GM20431 (cell line): ENCODE results near the gene ABCA10.
"Not testable (repeated sequence)": the region's sequence is repeated elsewhere in the genome, so short reads cannot be mapped to it uniquely, and the experiment has no call there.

Experiments used
- in situ Hi-C: fragments of 300-500 bp; cut with MseI, MboI; formaldehyde crosslinking; loops from one replicate; pipeline ENCODE4 v1.15.0; 2020; ENCODE audit warnings: low sequenced_read_pairs; ENCODE audit not compliant: unreplicated experiment

Gene ABCA10

DNA sequence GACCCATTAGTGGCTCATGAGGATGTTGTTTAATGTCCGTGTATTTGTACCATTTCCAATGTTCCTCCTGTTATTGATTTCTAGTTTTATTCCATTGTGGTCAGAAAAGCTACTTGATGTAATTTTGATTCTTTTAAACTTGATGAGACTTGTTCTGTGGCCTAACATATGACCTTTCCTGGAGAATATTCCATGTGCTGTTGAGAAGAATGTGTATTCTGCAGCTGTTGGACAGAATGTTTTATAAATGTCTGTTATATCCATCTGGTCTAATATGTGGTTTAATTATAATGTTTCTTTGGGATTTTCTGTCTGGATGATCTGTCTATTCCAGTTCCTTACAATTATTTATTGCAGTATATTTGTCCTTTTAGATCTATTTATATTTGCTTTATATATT lies 2.9 kb upstream of the ABCA10 start:
- in situ Hi-C loops = loop anchor here (10.0 kb wide), 1 partner anchor 457 kb away; no protein-coding TSS in a partner anchor

DNA sequence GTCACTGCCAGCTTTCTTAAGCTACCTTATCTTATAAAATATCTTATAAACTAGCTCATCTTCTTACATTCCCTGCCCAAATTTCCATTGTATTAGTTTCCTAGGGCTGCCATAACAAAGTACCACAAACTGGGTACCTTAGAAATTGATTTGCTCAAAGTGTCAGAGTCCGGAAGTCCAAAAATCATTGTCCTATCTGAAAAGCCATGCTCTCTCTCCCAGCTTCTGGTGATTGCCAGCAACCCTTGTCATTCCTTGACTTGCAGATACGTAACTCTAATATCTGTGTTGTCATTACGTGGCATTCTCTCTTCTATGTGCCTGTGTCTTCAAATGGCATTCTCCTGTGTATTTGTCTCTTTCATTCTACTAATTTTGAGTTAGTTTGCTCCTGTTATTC lies 2.3 kb upstream of the ABCA10 start:
- in situ Hi-C loops = loop anchor here (10.0 kb wide), 1 partner anchor 456 kb away; no protein-coding TSS in a partner anchor

DNA sequence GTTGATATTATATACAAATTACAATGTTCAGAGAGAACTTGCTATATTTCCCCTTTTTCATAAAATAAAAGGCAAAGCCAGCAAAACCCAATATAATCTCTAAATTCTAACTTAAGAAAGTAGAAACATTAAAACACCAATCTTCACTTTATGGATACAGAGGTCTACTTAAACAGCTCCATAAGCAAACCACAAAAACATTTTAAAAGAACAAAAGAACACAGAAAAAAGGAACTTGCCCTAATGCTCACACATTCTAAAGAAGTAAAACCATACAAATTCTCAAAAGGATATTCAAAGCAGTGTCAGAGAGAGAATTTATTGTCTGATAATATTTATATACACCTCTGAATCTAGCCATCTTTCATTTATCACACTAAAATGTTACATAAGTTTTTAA lies 606 bp downstream of the ABCA10 start:
- in situ Hi-C loops = no loop called here

DNA sequence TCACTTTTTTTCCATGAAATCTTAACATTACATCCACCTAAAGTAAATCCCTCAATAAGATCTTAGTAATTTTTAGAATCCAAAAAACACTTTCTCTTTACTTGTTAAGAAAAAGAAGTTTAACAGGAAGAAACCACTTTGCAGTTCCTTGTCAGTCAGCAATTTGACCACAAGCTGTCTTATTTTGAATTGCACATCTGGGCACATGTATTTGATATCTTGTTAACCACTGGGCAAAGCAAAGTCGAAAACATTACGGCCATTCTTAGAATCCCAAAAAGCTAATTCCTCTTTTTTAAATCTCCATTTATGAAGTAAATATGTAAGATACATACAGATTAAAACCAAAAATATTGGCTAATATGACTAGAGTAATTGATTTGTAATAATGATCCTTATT lies 1.1 kb downstream of the ABCA10 start:
- in situ Hi-C loops = no loop called here

DNA sequence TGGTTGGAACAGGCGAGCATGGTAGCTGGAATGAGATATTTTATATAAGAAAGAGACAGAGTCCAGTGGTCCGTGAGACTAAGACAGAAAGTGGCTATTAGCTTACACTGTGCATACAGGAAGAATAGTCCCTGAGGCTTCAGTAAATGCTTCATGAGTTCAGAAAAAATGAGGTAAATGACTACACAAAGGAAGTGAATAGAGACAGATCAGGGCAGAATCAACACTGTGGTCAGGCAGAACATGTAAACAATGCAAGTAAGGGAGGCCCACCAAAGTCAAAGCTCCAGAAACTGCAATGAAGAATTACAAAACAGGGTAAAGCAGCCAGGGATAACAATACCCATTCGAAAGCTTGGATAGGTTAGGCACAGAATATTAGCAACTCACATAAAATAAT lies 4.8 kb downstream of the ABCA10 start:
- in situ Hi-C loops = no loop called here

DNA sequence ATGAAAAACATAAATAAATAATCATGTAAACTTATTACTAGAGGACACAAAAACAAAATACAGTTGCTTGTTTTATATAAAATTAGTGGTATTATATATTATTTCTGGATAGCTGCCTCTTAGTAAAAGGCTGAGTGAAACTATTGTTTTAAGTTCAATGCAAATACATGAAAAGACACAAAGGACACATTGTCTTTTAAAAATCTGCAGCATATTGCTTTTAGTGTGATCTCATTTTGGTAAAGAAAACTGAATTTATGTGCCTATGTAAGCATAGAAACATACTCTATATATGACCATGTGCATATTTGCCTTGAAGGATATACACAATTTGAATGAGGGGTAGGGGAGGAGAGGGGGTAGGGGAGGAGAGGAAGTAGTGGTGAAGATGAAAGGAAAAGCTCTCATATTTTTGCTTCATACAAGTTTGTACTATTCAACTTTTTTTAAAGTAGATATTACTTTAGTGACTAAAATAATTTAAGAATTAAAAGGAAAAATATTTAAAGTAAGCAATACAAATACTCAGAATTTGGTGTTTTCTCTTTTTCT lies 5.8 kb downstream of the ABCA10 start:
- in situ Hi-C loops = no loop called here

DNA sequence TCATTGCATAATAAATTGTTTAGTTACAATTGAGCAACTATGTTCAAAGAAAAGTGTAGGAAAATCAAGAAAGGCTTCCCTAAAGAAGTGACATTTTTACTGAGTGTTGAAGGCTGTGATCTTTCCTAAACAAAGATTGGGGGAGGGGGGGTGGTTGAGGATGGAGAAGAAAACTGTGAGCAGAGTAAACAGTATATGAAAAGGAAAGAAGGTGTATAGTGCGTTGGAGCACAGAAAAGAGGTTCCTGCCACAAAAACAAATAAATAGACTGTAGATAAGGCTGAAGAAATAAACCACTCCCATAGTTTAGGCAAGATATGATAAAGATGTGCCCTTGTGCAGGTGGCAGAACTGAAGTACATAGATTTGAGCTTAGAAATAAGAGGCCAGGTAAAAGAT lies 8.5 kb downstream of the ABCA10 start:
- in situ Hi-C loops = no loop called here

DNA sequence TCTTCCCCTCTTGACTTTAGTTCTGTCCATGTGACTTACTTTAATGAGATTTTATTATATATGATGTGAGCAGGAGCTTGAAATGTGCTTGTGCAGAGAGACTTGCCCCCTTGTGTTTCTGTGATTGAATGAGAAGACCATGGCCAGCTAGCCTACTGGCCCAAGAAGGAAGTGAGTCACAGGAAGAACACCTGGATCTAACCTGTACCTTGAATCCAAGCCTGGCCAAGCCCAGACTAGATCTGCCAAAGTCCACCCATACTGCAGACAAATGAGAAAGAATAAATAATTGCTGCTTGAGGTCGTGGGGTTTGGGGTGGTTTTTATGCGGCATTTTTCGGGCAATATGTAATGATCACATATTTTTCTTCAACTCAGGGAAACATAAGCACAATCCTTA lies 9.6 kb downstream of the ABCA10 start:
- in situ Hi-C loops = no loop called here

DNA sequence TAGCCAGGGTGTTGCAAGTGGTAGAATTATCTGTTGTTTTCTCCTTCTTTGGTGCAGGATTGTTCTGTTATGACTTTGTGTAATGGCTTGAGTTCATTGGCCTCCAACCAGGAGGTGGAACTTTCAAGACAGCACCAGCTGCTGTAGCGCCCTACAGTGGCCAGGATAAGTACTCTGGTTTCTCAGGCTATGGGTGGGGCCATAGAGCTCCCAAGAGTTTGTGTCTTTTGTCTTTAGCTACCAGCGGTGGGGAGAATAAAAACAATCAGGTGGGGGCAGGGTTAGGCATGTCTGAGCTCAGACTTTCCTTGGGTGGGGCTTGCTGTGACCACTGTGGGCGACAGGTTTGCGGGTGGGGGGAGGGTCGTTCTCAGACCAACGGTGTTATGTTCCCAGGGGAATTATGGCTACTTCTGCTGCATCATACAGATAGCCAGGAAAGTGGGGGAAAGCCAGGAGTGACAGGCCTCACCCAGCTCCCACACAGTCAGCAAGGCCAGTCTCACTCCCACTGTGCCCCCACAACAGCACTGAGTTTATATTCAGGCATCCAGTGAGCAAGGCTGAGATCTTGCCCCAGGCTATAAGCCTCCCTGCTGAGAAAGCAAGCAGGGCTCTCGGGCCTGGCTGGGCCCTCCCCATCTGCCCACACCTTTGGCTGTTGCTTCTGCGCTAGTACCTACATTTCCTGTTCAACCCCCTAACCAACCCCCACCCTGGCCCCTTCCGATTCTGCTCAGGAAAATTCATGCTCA lies 15.4 kb downstream of the ABCA10 start:
- in situ Hi-C loops = no loop called here

DNA sequence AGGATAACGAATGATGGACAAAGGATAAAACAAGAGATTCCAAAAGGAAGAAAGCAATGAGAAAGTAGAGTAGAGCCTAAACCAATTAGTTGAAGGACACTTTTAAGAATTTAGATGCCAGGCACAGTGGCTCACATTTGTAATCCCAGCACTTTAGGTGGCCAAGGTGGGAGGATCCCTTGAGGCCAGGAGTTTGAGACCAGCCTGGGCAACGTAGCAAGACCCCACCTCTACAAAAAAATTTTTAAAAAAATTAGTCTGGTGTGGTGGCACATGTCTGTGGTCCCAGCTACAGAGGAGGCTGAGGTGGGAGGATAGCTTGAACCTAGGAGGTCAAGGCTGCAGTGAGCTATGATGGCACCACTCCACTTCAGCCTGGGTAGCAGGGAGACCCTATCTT lies 20.0 kb downstream of the ABCA10 start:
- in situ Hi-C loops = no loop called here

DNA sequence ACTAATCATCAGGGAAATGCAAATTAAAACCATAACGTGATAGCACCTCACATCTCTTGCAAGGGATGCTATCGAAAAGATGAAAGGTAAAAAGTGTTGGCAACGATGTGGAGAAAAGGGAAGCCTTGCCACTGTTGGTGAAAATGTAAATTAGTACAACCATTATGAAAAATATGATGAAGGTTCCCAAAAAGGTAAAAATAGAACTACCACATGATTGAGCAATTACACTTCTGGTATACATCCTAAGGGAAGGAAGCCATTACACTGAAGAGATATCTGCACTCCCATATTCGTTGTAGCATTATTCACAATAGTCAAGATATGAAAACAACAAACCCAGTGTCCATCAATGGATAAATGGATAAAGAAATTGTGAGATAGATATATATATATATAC lies 21.5 kb downstream of the ABCA10 start:
- in situ Hi-C loops = no loop called here

DNA sequence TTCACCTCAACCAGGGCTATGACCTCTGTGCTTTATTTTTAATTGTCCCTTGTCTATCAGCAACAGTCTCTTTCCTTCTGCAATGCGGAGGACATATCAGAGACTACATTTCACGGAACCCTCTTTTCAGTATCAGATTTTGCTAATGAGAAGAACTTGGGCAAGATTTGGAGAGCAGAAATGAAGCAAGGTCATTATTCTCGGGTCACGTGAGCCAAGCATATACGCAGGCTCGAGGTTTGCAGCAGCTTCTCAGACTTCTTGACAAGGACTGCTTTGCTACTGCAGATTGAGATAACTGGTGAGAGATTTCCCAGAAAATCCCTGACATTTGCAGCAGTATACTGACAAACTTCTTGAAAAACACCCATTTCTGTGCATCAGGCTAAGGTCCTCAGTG lies 30.4 kb downstream of the ABCA10 start:
- in situ Hi-C loops = no loop called here

DNA sequence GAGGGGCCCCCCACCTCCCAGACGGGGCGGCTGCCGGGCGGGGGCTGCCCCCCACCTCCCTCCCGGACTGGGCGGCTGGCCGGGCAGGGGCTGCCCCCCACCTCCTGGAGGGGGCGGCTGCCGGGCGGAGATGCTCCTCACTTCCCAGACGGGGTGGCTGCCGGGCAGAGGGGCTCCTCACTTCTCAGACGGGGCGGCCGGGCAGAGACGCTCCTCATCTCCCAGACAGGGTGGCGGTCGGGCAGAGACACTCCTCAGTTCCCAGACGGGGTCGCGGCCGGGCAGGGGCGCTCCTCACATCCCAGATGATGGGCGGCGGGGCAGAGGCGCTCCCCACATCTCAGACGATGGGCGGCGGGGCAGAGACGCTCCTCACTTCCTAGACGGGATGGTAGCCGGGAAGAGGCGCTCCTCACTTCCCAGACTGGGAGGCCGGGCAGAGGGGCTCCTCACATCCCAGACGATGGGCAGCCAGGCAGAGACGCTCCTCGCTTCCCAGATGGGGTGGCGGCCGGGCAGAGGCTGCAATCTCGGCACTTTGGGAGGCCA lies 32.4 kb downstream of the ABCA10 start:
- in situ Hi-C loops = not testable (repeated sequence)

DNA sequence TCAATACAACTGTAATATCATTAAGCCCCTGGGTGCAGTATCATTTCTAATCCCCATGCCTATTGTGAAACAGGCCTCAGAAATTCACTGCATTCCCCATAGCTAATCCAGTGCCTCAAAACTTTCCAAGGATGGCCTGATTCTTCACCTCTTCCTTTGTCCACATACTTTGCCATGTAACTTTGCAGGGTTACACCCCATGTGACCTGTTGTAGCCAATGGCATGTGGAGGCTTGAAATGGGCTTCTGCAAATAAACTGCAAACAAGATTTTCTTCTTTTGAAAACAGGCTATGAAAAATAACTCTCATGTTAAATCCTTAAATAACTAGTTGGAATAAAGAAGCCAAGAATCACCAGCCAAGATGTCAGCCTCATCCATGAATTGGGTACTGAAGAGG lies 35.9 kb downstream of the ABCA10 start:
- in situ Hi-C loops = no loop called here

DNA sequence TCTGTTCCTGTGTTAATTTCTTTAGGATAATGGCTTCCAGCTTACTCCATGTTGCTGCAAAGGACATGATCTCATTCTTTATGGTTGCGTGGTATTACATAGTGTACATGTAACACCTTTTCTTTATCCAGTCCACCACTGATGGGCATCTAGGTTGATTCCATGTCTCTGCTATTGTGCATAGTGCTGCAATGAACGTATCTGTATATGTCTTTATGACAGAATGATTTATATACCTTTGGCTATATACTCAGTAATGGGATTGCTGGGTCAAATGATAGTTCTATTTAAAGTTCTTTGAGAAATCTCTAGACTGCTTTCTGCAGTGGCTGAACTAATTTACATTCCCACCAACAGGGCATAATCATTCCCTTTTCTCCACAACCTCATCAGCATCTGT lies 39.8 kb downstream of the ABCA10 start:
- in situ Hi-C loops = no loop called here

DNA sequence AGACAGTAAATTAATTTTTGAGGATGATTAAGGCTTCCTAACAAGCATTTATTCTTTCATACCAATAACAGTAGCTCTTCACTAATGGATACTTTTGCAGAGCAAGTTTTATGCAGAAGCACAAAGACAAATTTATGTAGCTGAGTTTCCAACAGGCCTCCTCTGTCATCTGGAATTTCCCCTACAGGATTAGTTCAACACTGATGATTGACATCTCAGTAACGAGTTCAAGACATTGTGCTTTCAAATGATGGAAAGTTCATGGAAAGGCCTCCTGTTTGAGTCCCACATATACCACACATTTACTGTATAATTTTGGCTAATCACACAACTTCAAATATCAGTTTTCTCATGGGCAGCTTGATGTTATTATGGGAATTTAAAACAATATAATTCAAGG lies 40.6 kb downstream of the ABCA10 start:
- in situ Hi-C loops = no loop called here

DNA sequence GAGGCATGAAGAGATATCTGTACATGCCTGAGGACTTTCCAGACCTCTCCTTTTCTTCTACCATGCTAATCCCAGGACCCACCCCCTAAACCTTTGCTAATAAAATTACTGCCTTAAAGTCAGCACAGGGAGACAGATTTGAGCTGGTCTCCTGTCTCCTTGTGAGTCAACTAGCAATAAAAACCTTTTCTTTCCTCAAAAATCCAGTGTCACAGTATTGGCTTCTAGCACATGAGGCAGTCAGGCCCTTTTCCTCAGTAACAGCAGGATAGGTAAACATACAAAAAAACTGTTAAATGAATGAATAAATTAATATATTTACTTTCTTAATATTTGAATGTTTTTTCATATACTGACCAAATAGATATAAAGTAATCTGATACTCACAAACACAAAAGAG lies 41.3 kb downstream of the ABCA10 start:
- in situ Hi-C loops = no loop called here

DNA sequence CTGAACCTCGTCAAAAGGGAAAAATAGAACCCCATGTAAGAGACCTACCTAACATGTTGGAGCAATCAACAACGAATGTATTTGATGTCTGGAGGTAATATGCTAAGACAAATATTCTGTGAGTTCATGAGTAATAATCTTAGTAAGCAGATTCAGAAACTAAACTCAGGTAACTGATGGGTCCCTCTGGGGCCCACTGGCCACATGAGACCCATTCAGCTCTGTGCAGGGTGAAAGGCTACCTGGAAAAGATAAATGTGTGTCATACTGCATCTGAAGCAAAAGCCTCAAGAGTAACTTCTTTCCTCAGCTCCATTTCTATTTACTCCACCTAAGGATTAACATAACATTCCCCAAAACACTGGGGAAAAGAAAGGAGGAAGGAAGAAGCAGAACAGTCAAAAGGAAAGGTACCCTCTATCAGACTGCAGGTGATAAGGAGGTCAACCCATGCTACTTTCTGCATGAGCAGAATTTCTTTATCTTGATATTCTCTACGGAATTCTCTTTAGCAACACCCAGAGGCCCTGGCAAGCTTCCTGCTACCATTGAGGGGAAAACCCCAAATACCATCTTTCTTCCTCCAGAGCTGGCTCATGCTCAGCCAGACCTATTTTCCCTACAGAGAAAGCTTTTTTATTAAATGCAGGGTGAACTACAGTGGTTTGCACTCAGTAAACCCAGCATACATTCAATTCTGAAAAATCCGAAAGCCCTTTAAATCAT lies 49.2 kb downstream of the ABCA10 start:
- in situ Hi-C loops = no loop called here

DNA sequence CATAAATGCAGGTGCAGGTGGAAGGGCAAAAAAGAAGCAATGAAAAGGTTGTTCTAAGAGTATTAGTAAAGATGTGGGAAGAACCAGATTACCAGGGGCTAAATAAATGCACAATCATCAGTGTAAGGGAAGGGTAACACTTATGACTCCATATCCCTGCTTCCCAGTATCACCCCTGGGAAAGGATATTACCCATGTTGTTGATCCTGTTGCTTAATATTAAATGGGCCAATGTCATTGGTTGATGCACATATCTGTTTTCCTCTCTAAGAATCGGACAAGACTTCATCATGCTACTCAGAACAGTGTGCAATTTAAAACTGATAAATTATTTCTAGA lies 52.2 kb downstream of the ABCA10 start:
- in situ Hi-C loops = no loop called here

DNA sequence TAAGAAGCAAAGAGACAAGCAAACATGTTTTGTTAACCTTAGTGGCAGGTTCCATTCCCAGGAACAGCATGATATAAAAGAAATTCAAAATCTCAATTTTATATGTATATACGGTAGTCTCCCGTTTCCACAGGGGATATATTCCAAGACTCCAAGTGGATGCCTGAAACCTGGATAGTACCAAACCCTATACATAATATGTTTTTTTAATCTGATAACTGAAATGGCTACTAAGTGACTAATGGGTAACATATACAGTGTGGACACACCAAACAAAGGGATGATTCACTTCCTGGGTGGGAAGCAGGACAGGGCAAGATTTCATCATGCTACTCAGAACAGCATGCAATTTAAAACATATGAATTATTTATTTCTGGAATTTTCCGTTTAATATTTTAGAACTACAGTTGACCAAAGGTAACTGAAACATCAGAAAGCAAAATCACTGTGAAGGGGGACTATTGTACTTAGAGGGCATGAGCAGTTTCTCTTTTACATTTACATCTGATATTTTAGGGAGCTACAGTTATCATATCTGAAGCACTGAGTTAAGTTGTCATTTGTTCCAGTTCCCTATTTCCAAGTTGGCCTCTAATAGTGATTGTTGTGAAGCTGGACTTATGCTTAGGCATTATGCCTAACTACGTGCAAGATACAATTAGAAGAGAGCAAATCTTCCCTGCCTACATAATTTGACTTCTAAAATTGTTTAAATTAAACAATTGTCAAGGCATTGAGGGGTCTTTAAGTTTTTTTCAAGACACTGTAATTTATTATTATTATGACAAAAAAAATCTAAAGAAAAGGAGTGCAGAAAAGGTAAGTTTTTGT lies 52.8 kb downstream of the ABCA10 start:
- in situ Hi-C loops = no loop called here

DNA sequence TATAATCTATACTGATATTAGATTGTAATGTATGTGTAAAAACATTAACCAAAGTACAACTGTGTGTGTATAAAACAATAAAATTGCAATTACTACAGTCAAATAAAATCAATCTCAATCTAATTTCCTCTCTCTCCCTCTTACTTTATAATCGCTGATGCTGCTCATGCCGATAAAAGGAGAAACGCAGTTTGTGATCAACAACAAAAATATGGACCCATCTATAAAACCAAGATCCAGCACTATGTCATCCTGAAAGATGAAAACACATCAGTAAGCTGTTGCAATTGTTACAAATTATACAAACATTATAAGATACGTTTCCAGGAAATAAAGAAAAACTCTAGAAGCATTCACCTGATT lies 53.4 kb downstream of the ABCA10 start:
- in situ Hi-C loops = no loop called here
